ENCODE measurements around the gene PDE4B.
A peak's percentile ranks its signal among the peaks of the same experiment; 100 is the strongest.

PDE4B gene

DNA sequence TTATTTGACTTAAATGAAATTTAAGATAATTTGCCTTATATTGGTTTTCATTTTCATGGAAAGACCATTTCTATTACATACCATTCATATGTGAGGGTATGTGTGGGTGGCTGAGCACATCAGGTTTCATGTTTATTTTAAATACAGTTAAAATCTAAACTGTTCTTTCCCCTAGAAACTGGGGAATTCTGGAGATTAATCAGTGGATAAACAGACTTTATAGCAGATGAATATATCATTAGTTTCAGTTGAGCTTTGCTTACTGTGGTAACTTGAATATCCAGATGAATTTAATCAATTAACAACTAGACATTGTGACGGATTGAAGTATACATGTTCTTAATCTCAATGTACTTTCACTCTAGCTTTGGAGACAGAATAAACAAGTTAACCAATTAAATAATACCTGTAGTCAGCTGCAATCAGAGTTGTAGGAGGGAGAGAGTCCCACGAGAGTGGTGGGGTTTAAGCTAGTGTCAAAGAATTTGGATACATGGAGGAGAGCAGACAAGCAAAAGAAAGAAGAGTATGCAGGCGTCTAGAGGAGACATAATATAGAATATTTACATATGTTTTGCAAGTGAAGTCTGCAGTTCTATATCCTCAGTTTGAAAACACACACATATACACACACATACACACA is 97.6 kb downstream of the PDE4B start:
- DNase-seq = peak; percentile 19

DNA sequence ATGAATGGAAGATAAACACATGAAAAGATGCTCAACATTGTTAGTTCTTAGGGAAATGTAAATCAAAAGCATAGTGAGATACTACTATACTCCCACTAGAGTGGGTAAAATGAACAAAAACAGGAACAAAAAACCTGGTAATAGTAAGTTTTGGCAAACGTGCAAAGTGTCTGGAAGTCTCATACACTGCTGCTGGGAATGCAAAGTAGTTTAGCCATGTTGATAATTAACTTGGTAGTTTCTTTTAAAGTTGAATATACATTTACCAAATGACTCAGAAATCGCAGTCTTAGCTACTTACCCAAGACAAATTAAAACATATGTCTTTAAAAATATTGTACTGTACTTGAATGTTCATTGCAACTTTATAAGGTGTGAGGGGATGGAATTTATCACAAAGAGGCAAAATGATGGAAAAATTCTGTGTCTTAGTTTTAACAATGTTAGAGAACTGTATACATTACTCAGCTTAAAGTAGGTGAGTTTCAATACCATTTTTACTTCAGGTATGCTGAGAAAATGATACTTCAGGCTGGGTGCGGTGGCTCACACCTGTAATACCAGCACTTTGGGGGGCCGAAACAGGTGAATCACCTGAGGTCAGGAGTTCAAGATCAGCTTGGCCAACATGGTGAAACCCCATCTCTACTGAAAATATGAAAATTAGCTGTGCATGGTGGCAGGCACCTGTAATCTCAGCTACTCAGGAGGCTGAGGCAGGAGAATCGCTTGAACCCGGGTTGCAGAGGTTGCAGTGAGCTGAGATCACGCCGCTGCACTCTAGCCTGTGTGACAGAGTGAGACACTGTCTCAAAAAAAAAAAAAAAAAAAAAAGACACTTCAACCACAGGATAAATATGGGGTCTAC is 102.3 kb downstream of the PDE4B start:
- no peak for DNase-seq

DNA sequence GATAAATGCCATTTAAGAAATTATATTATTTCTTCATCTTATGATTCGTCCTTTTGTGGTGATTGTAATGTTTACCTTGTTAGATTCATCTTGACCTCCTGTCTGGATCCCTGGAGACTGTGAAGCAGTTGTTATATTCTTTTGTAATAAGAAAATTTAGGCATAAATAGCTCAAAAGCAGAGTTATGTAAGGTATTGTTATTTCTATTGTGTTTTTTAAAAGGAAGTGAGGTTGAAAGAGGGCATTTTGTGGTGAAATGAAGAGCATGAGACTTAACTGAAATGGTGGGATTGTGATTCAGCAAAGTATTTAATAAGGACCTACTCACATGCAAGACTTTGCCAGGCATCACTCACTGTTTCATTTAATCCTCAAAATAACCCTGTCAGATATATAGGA is 104.0 kb downstream of the PDE4B start:
- DNase-seq = no peak

DNA sequence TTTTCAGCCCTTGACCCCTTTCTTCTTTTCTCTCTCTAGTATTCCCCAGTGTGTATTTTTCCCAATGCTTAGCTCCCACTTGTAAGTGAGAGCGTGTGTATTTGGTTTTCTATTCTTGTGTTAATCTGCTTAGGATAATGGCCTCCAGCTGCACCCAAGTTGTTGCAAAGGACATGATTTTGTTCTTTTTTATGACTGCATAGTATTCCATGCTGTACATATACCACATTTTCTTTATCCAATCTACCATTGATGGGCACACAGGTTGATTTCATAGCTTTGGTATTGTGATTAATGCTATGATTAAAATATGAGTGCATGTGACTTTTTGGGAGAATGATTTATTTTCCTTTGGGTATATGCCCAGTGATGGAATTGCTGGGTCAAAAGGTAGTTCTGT is 104.8 kb downstream of the PDE4B start:
- no peak for DNase-seq

DNA sequence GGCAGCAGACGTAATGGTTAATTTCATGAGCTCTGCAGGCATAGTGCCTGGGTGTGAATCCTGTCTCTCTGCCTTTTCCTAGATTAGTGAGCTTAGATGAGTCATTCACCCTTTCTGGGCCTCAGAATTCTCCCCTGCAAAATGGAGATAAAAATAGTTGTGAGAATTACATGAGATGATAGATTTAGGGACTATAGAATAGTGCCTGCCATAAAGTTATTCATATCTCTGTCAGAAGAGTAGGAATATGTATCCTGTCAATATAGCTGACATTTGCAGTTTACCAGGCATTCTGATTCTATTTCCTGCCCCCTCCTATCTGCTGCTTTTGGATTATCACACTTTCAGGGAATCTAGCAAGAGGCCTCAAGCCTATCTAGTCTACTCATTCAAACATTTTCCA is 112.0 kb downstream of the PDE4B start:
- DNase-seq = peak; percentile 49

DNA sequence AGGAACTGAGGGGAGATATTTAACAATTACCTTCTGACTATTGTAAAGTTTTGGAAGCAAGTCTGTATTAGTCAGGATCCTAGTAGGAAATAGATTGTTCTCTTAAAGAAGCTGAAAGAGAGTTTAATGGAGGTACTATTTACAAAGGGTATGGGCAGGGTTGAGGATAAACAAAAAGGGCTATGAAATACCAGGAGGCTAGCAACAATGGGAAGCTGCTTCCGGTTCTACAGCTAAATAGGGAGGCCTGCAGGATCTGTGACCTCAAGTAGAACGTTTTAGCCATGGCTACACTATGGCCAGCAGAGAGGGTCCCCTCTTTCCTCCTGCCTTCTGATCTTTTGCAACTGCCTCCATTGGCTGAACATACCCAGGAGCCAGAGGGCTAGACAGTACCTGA is 117.7 kb downstream of the PDE4B start:
- DNase-seq = no peak

DNA sequence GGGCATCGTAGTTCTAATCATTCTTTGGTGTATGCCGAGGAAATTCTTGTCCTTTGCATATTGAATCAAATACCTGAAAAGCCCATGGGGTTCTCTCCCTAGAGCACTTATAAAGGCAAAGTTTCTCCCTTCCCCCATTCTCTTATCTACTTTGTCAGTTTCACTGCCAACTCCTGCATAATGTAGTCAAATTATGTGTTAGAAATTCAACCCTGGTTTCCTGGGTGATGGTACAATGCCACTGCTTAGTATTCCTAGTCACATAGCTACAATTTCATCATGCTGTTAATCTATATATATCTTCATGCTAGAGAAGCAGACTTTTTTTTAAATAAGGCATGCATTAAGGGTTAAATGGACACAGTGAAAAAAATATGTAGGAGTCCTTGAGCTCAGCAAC is 119.0 kb downstream of the PDE4B start:
- DNase-seq = no peak

DNA sequence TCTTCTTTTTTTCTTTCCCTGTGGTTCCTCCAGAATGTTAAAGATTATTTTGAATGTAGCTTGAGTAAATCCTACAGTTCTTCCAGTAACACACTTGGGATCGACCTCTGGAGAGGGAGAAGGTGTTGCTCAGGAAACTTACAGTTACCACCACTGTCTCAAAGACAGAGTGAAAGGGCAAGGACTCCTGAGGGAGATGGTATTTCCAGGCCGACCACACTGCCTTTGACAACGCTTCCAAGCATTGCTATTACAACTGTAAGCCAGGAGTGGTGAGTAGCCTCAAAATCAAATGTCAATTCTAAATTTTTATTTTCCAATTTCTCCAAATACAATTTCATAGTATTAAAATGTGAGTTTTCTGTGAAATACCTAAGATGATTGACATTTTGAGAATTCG is 125.9 kb downstream of the PDE4B start:
- no peak for DNase-seq

DNA sequence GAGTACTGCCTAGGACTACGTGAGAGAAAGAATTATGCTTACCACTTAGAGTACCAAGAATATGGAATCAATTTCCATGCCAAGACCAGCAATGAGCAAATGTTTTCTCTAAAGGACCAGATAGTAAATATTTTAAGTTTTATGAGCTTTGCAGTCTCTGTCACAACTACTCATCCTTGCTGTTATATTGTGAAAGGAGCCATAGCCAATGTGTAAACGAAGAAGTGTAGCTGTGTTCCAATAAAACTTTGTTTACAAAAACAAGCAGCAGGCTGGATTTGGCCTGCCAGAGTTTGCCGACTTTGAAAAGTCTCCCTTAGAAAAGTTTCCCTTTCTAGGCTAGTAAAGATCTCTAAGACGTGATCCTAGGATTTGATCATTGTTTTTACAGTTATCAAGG is 128.8 kb downstream of the PDE4B start:
- DNase-seq = no peak

DNA sequence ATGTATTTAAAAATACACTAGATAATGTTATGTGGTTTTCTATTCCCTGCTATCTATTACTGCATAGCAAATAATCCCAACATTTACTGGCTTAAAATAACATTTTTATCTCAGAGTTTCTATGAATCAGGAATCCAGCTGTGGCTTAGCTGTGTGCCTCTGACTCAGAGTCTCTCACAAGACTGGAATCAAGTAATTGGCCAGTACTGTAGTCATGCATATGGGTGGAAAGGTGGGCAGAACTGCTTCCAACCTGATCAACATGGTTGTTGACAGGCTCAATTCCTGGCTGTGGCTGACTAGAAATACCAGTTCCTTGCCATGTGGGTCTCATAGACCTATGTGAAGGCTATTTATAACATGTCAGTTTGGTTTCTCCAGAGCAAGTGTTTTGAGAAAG is 131.8 kb downstream of the PDE4B start:
- peak; percentile 64 for DNase-seq

DNA sequence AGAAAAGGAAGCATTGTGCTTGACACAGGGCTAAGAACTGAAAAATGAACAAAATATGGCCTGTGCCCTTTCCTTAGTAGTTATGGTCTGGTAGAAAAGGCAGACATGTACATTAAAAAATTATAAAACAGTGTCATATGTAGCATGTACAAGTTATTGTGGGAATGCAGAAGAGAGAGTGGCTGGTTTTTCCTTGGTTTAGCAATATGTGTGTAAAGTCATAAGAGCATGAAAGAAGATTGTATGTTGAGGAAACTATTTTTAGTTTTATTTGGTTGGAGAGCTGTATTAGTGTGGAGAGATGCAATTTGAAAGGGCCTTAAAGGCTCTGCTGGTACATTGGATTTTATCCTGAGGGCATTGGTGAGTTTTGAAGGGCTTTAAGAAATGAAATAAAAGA is 145.8 kb downstream of the PDE4B start:
- no peak for DNase-seq

DNA sequence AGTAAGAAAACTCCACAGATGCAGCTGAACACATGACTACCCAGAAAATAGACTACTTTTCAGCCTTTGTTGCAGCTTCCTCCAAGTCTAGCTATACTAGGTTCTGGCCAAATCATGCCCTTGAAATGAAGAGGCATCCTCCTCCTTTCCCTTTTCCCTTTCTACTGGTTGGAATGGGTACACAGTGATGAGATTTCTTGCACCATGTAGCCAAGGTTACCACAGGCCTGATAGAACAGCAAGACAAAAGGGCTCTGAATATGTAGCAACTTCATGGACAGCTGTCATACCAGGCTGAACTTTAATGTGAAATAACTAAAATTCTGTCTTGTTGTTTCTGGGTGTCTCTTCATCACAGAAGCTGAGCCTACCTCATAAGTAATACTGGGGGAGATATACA is 146.5 kb downstream of the PDE4B start:
- no peak for DNase-seq

DNA sequence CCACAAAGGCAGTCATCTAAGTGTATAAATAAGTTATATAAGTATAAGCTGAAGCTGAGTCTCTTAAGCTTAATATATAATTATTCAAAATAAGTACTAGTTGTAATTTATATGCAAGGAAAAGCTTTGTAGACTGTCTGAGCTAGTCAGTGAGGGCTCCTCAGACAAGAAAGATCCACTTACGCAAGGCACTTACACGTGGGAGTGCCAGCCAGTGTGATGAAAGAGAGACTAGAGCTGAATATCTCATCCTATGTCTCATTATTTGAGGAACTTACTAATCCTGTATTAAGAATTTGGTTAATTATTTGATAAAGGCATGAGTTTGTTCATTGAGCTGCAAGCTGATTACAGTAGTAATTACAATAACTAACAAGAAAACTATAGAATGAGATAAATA is 146.9 kb downstream of the PDE4B start:
- DNase-seq = no peak

DNA sequence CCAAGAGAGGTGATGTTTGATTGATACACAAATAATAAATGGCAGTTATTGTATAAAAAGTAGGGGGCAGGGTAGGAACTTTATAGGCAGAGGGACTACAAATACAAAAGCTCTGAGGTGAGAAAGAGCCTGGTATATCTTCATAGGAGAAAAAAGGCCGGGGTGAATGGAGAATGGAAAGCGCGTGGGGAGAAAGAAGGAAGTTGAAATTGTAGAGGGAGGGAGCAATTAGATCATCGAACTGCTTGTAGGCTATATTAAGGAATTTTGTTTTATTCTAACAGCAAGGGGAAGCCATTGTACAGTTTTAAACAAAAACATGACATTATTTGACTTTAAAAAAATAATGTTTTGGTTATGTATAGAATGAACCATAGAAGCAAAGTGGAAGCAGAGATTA is 147.4 kb downstream of the PDE4B start:
- DNase-seq = no peak

DNA sequence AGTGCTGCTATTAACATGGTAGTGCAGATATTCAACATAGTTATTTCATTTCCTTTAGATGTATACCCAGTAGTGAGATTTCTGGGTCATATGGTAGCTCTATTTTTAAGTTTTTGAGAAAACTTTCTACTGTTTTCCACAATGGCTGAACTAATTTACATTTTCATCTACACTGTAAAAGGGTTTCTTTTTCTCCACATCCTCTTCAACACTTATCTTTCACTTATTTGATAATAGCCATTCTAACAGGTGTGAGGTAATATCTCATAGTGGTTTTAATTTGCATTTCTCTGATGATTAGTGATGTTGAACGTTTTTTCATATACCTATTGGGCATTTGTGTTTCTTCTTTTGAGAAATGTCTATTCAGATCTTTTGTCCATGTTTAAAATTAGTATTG is 149.8 kb downstream of the PDE4B start:
- DNase-seq = no peak

DNA sequence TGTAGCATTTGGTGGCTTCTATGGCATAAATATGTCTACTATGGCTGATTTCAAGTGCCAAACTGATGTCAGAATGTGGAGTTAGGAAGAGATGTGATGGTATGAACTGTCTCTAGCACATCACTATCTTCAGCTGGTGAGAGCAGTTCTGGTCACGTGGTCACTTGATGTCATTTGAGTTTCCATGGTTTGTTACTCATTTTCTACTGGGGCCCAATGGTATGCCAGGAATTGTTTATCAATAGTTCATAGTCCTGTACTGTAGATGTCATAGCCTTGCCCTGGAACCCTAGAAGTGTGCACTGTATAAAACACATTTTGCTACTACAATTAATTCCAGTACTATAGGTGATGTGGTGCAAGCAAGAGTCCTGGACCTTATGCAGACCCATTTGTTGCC is 153.7 kb downstream of the PDE4B start:
- peak; percentile 31 for DNase-seq

DNA sequence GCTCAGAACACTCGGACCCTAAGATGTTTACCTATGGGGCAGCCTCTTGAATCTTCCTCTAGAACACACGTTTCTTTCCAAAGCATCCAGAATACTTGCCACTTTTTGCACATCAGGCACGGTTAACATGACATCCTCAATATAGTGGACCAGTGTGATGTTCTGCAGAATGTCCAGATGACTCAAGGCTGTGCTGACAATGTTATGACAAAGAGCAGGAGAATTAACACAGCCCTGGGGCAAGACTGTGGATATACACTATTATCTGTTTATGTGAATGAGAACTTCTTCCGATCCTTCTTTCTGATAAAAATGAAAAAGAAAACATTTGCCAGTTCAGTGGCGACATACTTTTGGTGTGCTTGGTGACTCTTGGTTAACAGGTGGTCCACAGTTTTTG is 154.3 kb downstream of the PDE4B start:
- peak; percentile 80 for DNase-seq

DNA sequence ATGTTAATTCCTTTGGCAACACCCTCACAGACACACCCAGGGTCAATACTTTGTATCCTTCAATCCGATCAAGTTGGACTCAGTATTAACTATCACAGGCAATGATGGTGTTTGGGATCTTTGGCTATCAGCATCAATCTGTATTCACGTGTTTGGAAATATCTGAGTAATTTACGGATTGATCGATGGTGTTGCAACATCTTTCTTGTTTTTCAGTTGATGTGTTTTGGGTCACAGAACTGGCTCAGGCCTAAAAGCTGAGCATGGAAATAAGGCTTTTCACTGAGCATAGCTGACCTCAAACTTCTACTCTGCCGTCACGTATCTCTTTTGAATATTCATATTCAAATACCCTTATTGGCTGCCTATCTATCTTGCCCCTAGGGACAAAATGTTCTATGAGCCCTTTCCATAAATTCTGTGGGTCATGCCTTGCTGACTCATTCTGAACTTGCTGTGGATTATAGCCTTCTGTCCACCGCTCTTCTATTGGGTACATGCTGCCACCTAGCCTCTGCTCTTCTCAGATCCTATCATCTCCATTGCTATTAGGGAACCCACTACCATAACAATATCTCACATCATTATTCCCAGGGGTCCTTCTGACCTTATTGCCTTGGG is 156.0 kb downstream of the PDE4B start:
- DNase-seq = peak; percentile 63

DNA sequence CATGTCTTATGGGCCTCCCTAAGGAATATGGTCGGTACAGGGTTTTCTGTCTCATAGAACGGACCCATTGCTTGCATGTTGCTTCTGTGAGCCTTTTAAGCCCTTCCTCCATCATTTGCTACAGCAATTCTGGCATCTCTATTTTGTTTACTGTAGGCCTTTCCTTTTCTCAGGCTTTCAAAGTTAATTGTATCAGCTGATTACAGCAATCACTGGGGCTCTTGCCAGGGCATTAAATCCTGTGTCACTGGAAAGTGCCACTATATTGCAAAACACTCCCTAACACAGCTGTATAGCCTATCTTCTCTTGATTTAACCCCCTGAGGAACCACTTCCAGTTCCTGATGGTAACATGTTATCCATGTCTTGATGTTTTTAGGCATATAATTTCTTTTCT is 156.5 kb downstream of the PDE4B start:
- DNase-seq = no peak

DNA sequence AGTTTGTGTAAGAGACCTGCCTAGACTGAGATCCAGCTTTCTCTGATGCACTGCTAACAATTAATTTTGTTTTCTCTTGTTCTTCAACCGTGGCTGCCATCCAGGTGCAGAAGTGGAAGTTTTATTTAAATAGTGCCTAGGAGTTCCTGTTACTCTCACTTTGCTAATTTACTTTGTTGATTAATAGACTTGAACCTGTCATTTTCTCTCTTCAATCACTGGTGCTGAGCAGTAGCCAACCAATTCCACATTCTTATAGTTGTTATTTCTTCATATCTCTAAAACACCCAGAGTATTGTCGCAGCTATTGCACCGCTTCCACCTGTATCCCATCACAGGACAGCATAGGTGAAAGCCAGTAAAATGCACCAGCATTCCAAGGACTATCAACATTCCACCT is 157.2 kb downstream of the PDE4B start:
- no peak for DNase-seq

DNA sequence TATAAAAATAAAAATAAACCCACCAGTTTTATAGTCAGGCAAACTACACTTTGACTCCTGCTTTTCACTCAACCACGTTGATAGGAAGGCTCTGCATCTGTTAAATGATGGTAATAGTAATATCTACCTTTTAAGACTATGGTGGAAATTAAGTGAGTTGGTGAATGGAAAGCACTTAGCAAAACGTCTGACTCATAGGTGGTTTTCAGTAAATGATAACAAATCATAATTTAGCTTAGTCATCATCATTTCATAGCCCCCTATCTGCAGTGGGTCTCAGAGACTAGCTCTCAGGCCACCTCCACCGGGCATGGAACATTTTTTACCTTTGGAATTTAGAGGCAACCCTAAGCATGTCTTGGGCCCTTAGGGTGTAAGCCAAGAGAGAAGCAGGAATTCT is 160.0 kb downstream of the PDE4B start:
- DNase-seq = peak; percentile 64

DNA sequence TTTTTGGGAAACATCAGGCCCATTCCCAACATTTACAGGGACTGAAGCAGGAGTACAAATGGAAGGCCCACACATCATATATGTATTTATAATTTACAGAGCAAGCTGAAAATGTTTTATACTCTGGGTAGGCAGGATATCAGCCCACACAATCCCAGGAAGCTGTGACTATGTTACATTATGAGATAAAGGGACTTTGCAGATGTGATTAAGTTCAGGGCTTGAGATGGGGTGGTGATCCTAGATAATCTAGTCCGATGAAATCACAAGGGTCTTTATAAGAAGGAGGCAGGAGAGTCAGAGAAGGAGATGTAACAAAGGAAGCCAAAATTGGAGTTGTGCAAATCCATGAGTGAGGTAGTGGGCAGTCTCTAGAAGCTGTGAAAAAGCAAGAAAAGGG is 160.5 kb downstream of the PDE4B start:
- DNase-seq = no peak

DNA sequence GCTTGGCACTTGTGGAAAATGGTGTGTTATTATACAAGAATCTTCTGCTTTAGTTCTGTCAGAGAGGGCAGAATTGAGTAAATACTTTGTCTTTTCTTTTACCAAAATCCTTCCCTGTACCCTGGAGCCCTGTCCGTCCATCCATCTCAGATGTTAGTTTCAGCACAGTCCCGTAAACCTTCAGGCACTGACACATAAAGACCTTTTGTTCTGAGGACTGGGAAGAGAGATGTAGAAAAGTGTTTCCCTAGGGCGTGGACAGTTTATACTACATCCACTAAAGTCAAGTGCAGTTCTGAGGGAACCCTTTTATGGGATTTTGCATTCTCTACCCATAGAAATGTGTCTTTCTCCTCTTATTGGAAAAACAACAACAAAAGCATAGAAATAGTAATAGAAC is 162.4 kb downstream of the PDE4B start:
- DNase-seq = no peak

DNA sequence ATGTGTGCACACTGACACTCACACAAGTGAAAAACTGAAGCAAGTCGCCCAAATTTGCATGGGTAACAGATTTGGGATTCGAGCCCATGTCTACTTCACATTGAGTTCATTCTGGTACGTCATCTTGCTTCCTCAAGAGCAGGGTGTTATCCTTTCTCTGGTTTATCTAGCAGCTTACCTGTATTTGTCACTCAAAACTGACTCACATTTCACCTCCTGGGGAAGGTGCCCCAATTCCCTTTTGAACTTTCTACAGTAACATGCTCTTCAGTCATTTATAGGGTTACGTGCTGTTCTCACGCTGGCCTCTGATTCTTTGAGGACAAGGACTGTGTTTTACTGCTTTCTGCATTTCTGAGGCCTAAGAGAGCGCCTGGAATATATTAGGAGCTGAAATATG is 162.8 kb downstream of the PDE4B start:
- no peak for DNase-seq

Data from EL (cell line).